Right lobe of liver (tissue), 6 donors: Measurements from ENCODE around the gene CARMIL1. TPM values are rescaled to one million over a fixed set of nuclear protein-coding genes. Genes with fewer than 3 reads are reported as not detected.

Source experiments
- ATAC-seq, 4 donors: fragments of 200-7000 bp; cut with Tn5 transposase; one replicate each; pipeline ENCODE4 v1.9.1; 2020; ENCODE audit warnings: mild to moderate bottlenecking in 4 of 4, moderate library complexity in 4 of 4
- DNase-seq, 3 donors: peaks; one replicate each; pipeline ENCODE4 v3.0.0-alpha.2; 2020
- H3K27ac ChIP-seq, 3 donors: fragments of 200-600 bp; one replicate each; pipeline ENCODE4 v1.8.0; 2022
- H3K27me3 ChIP-seq, 2 donors: fragments of 200-600 bp; one replicate each; pipeline ENCODE4 v1.8.0; 2022
- H3K36me3 ChIP-seq, 4 donors: fragments of 200-600 bp; sonication (generic) in 1 of 4; one replicate each; pipeline versions ENCODE4 v1.5.1 to v1.8.0; 2017 to 2022; ENCODE audit warnings: control low read depth in 1 of 4
- H3K4me1 ChIP-seq, 4 donors: fragments of 200-600 bp; sonication (generic) in 1 of 4; one replicate each; pipeline versions ENCODE4 v1.5.1 to v1.8.0; 2017 to 2022; ENCODE audit warnings: control low read depth in 1 of 4
- H3K4me3 ChIP-seq, 3 donors: fragments of 200-600 bp; one replicate each; pipeline ENCODE4 v1.8.0; 2022
- H3K9me3 ChIP-seq, 4 donors: fragments of 200-600 bp; sonication (generic) in 1 of 4; one replicate each; pipeline versions ENCODE4 v1.5.1 to v1.8.0; 2017 to 2022; ENCODE audit warnings: control low read depth in 1 of 4
- CTCF ChIP-seq, 4 donors: fragments of 200-600 bp in 3 of 4; fragments of 450-650 bp in 1 of 4; IDR thresholded peaks; one replicate each; pipeline versions ENCODE4 v1.5.1 to v1.8.0; 2016 to 2022; ENCODE audit warnings: antibody characterized with exemption in 4 of 4, mild to moderate bottlenecking in 2 of 4
- POLR2A ChIP-seq: fragments of 450-650 bp; IDR thresholded peaks from one replicate; pipeline ENCODE4 v1.6.1; 2017; ENCODE audit warnings: antibody characterized with exemption, mild to moderate bottlenecking
- WGBS: methylation state at CpG from one replicate; pipeline ENCODE4 v1.1.6; 2018; ENCODE audit warnings: low coverage, low lambda C conversion rate; ENCODE audit not compliant: insufficient coverage; ENCODE audit errors: missing lambda C conversion rate; 5-methylcytosine and 5-hydroxymethylcytosine counted together
- intact Hi-C, 2 donors: fragments of 100-400 bp; cut with DNase I; formaldehyde crosslinking; loops; one replicate each; pipeline versions ENCODE4 v1.11.2 to v1.14.1; 2022
- total RNA-seq, 6 experiments: library from RNA; depleted of rRNA in 2 of 6; stranded (reverse); fragments of >200 nt in 2 of 6; fragmentation: NEBNext Ultra II Directional in 3 of 6; extraction: Animal tissue kit (Norgen Biotek cat#: 25700) in 3 of 6; gene quantifications; one replicate each; pipeline versions ENCODE4 v1.1.0 to v1.2.4, GENCODE V29; 2016 to 2023
- donor health status: DM: no; HTN: yes; CAD: no.
- donor health status: DM: no; HTN: no; CAD: no.
- donor health status: DM: no; HTN: no; CAD: no.
- donor health status: DM: no; HTN: yes; CAD: no.
- donor health status: DM: no; HTN: yes; CAD: no.

Gene CARMIL1
- total RNA-seq, 6 experiments from 2014 or later: 3.3 to 8.6 (median 4.6) TPM

- WGBS: 55% methylated on average over 2 of the region's 2 CpGs
These were observed 110.3 kb downstream of the CARMIL1 start for GRCh38 chr6:25389471-25389870.

GRCh38 chr6:25392372-25392771, 113.2 kb downstream of the CARMIL1 start:
- intact Hi-C loops: no loop called here
- Histone ChIP-seq H3K9me3 (no peaks in the 10 kb centered on the region), H3K36me3 (no peaks in the 10 kb centered on the region), H3K27ac (no peak overlapping the region), H3K4me3 (no peak overlapping the region), H3K4me1 (no peaks in the 10 kb centered on the region), H3K27me3 (no peaks in the 10 kb centered on the region)
- ATAC-seq (no peak), DNase-seq (no peak)
- no peak for TF ChIP-seq POLR2A
- no peak for TF ChIP-seq CTCF (IDR thresholded peaks at IDR 0.05)
- 69% methylated on average over 2 of the region's 2 CpGs for WGBS

More at GRCh38 chr6:25389471-25389870, 110.3 kb downstream of the CARMIL1 start:
- H3K27ac ChIP-seq: no peak overlapping the region
- no peaks in the 10 kb centered on the region for H3K36me3 ChIP-seq
- ATAC-seq: peak in 2 of 4 donors; percentile 11 to 59
- intact Hi-C loops: no loop called here
- no peak overlapping the region for H3K4me3 ChIP-seq
- H3K27me3 ChIP-seq: no peaks in the 10 kb centered on the region
- no peaks in the 10 kb centered on the region for H3K9me3 ChIP-seq
- no peak for DNase-seq
- no peaks in the 10 kb centered on the region for H3K4me1 ChIP-seq
- TF ChIP-seq CTCF (IDR thresholded peaks at IDR 0.05) (no peak), POLR2A (no peak)

GRCh38 chr6:25395731-25396130, 116.6 kb downstream of the CARMIL1 start:
- Histone ChIP-seq H3K27me3 (no peaks in the 10 kb centered on the region), H3K27ac (no peak overlapping the region), H3K9me3 (no peaks in the 10 kb centered on the region), H3K36me3 (no peaks in the 10 kb centered on the region), H3K4me1 (no peaks in the 10 kb centered on the region), H3K4me3 (no peak overlapping the region)
- intact Hi-C loops: no loop called here
- ATAC-seq: no peak
- TF ChIP-seq CTCF (IDR thresholded peaks at IDR 0.05) (no peak), POLR2A (no peak)
- no peak for DNase-seq
- 64% methylated on average over 4 of the region's 5 CpGs for WGBS

GRCh38 chr6:25397406-25397805, 118.2 kb downstream of the CARMIL1 start:
- 100% methylated on average over 1 of the region's 2 CpGs for WGBS
- Histone ChIP-seq H3K4me1 (no peaks in the 10 kb centered on the region), H3K4me3 (no peak overlapping the region), H3K36me3 (no peaks in the 10 kb centered on the region), H3K27me3 (no peaks in the 10 kb centered on the region), H3K9me3 (no peaks in the 10 kb centered on the region), H3K27ac (no peak overlapping the region)
- ATAC-seq (no peak), DNase-seq (no peak)
- intact Hi-C loops: no loop called here
- TF ChIP-seq CTCF (IDR thresholded peaks at IDR 0.05) (no peak), POLR2A (no peak)

- Histone ChIP-seq H3K4me3 (no peak overlapping the region), H3K36me3 (no peaks in the 10 kb centered on the region), H3K27ac (no peak overlapping the region), H3K4me1 (no peaks in the 10 kb centered on the region), H3K27me3 (no peaks in the 10 kb centered on the region), H3K9me3 (no peaks in the 10 kb centered on the region)
- intact Hi-C loops: no loop called here
- DNase-seq (no peak), ATAC-seq (no peak)
- 88% methylated on average over 4 of the region's 5 CpGs for WGBS
- TF ChIP-seq CTCF (IDR thresholded peaks at IDR 0.05) (no peak), POLR2A (no peak)
These were observed 120.7 kb downstream of the CARMIL1 start for GRCh38 chr6:25399885-25400284.
